Measurements from ENCODE around the gene LIN52.

Gene LIN52

DNA sequence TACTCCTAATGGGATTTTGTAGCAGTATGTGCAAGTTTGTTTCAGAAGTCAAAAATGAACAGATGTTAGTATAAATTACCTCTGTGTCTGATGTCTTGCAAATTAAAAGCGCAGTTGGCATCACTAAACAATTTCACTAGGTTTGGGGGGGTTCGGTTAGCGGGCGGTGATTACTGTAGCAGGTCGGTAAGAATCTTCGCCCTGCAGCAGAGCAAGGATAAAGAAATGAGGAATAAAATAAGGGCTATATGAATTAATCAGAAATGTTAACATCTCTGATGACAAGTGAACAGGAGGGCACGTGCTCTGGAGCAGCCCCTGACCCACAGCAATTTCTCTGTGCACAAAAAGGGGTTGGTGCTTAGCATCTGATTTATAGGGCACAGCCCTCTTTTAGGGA lies 110.9 kb downstream of the LIN52 start:
- no peak for DNase-seq (ENCODE audit: low spot score)
- in situ Hi-C loops (cut with MboI; ENCODE audit: low pct_unique_long_range_greater_than_20kb, low sequenced_read_pairs, unreplicated experiment) = no loop called here
- TF ChIP-seq CTCF (IDR thresholded peaks at IDR 0.05; ENCODE audit: extremely low read depth, insufficient read depth, missing control alignments) = no peak

GRCh38 chr14:74198441-74199234 lies 113.9 kb downstream of the LIN52 start:
- in situ Hi-C loops (cut with MboI; ENCODE audit: low pct_unique_long_range_greater_than_20kb, low sequenced_read_pairs, unreplicated experiment) = no loop called here
- no peak for DNase-seq (ENCODE audit: low spot score)
- TF ChIP-seq CTCF (IDR thresholded peaks at IDR 0.05; ENCODE audit: extremely low read depth, insufficient read depth, missing control alignments) = no peak

DNA sequence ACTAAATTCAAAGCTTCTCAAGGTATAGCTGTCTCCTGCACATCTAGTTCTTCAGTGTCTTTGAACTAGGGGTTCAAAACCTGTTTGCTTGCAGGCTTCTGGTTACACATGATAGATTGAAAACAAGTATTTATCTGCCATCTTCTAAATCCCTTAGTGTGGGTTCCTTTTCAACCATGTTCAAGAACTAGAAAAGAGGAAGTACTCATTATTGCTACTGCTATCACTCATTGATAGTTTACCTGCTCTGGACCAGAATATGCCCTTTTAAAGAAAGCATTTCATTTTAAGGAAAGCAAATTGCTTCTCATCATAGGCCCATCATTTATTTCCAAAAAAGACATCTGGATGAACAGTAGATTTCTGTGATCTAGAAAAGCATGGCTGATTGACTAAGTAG lies 117.4 kb downstream of the LIN52 start:
- in situ Hi-C loops (cut with MboI; ENCODE audit: low pct_unique_long_range_greater_than_20kb, low sequenced_read_pairs, unreplicated experiment) = no loop called here
- no peak for TF ChIP-seq CTCF (IDR thresholded peaks at IDR 0.05; ENCODE audit: extremely low read depth, insufficient read depth, missing control alignments)
- DNase-seq (ENCODE audit: low spot score) = no peak

GRCh38 chr14:74203639-74204038 lies 118.9 kb downstream of the LIN52 start:
- in situ Hi-C loops (cut with MboI; ENCODE audit: low pct_unique_long_range_greater_than_20kb, low sequenced_read_pairs, unreplicated experiment) = no loop called here
- no peak for TF ChIP-seq CTCF (IDR thresholded peaks at IDR 0.05; ENCODE audit: extremely low read depth, insufficient read depth, missing control alignments)
- DNase-seq (ENCODE audit: low spot score) = no peak

DNA sequence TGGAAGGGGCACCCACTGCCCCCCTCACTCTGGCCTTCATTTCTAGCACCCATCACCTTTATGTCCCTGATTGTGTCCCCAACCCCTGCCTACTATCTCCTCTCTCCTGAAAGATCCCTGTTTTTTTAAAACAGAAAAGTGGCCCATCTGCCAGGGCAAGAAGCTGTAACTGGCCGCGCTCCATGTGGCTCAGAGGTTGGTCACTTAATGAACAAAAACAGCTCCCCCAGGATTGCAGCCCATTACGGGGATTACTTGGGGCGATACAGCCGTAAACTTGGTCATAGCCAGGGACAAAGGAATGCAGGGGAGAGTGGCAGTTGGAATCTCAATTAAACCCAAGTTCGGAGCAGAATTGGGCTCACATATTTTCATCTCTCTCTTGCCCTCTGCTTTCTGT lies 119.7 kb downstream of the LIN52 start:
- DNase-seq (ENCODE audit: low spot score) = no peak
- TF ChIP-seq CTCF (IDR thresholded peaks at IDR 0.05; ENCODE audit: extremely low read depth, insufficient read depth, missing control alignments) = no peak
- in situ Hi-C loops (cut with MboI; ENCODE audit: low pct_unique_long_range_greater_than_20kb, low sequenced_read_pairs, unreplicated experiment) = no loop called here

DNA sequence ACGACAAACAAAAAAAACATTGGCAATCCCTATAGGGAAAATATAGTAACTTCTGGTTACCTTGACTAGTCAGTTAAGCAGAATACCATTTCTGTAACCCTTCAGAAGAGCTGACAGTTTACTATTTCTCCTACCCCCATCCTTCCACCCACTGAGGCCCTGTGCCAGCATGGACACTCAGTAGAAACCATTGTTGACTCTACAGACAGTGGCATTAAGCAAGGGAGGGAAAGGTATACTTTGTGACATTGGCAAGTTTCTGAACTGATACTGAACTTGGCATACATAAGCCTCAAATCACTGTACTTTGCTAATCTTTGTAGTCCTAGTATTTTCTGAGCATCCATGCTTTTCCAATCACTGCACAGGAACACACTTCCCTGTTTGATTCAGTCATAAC lies 121.1 kb downstream of the LIN52 start:
- TF ChIP-seq CTCF (IDR thresholded peaks at IDR 0.05; ENCODE audit: extremely low read depth, insufficient read depth, missing control alignments) = no peak
- no peak for DNase-seq (ENCODE audit: low spot score)
- in situ Hi-C loops (cut with MboI; ENCODE audit: low pct_unique_long_range_greater_than_20kb, low sequenced_read_pairs, unreplicated experiment) = no loop called here
